ENCODE data around the gene PSRC1. TPM values are rescaled to one million over a fixed set of nuclear protein-coding genes. Genes with fewer than 3 reads are reported as not detected.

Gene PSRC1
- total and polyA plus RNA-seq, 2 donors (not counting 3 experiments of a cell fraction or from before 2014, with no cell fraction given): 25.0 to 29.3 TPM

DNA sequence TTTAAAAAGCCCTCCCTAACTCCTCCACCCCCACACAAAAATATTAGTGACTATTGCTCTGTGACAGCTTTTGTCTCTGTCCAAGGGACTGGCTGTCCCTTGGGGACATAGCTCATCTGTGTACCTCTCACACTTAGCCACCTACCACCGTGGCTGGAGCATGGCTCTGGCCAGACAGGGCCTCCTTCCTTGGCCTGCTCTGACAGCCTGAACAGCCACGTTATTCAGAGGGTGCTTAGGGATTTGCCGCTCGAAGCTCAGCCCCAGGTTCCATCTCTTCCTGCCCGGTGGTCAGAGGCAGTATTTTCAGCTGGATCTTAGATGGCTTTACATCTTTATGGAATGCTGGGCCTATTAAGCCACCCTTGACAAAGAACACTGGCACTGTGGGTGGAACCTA, 39.7 kb downstream of the PSRC1 start:
- CTCF ChIA-PET: interaction anchor here (1.4 kb wide), 3 partner anchors 11 to 36 kb away, joined by 3 to 4 read pairs (median 3); no protein-coding TSS in a partner anchor

More for the DNA sequence above, 39.7 kb downstream of the PSRC1 start:
- peaks cover 14 to 17% of the 10 kb centered on the region in 2 experiments for H3K27me3 ChIP-seq (ENCODE audit: control insufficient read depth in 2 of 2, insufficient read depth in 2 of 2, low read length in 2 of 2)
- H4K20me1 ChIP-seq (replicated peaks; ENCODE audit: control insufficient read depth, extremely low read depth, insufficient read depth, low read length): no peaks in the 10 kb centered on the region
- no peak overlapping the region for H3K4me2 ChIP-seq (ENCODE audit: insufficient read depth, low read length)
- peaks cover 0 to 6% of the 10 kb centered on the region in 2 experiments for H3K36me3 ChIP-seq (ENCODE audit: control insufficient read depth in 2 of 2, extremely low read depth in 1 of 2, insufficient read depth in 2 of 2, low read length in 2 of 2)
- no peaks in the 10 kb centered on the region for H3K9me1 ChIP-seq (replicated peaks; ENCODE audit: control insufficient read depth, extremely low read depth, insufficient read depth, low read length)
- FAIRE-seq (no peak), DNase-seq (ENCODE audit: low read depth, low spot score) (no peak)
- POLR2A ChIA-PET: no interaction called here
- H3K27ac ChIP-seq (ENCODE audit: insufficient read depth, low read depth, low read length): no peak overlapping the region
- H3K4me3 ChIP-seq (replicated peaks in 1 of 3; ENCODE audit: insufficient read depth in 1 of 3, low read depth in 1 of 3, low read length in 3 of 3): no peak overlapping the region
- BruUV-seq (replicated peaks): no TSS peak
- H3K4me1 ChIP-seq (ENCODE audit: control insufficient read depth, extremely low read depth, insufficient read depth, low read length): no peaks in the 10 kb centered on the region
- TF ChIP-seq EZH2 (IDR thresholded peaks at IDR 0.05; ENCODE audit: borderline replicate concordance, low read depth, low read length, severe bottlenecking): no peak
- TF ChIP-seq FOS (IDR thresholded peaks at IDR 0.05; ENCODE audit: borderline replicate concordance, insufficient read depth, low read length): no peak
- TF ChIP-seq, protein P1, sequence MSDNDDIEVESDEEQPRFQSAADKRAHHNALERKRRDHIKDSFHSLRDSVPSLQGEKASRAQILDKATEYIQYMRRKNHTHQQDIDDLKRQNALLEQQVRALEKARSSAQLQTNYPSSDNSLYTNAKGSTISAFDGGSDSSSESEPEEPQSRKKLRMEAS (IDR thresholded peaks at IDR 0.05; ENCODE audit: insufficient read depth, insufficient read length): no peak
- TF ChIP-seq POLR2A (IDR thresholded peaks at IDR 0.05; ENCODE audit: low read depth, low read length): no peak
- TF ChIP-seq JUN (IDR thresholded peaks at IDR 0.05; ENCODE audit: borderline replicate concordance, insufficient read depth, insufficient read length, low read depth): no peak
- TF ChIP-seq GATA2 (IDR thresholded peaks at IDR 0.05; ENCODE audit: insufficient read depth, insufficient read length, low read depth, low read length): no peak
- no peak for TF ChIP-seq POLR2AphosphoS5 (IDR thresholded peaks at IDR 0.05; ENCODE audit: insufficient read depth, low read depth, low read length)
- TF ChIP-seq, protein P2, sequence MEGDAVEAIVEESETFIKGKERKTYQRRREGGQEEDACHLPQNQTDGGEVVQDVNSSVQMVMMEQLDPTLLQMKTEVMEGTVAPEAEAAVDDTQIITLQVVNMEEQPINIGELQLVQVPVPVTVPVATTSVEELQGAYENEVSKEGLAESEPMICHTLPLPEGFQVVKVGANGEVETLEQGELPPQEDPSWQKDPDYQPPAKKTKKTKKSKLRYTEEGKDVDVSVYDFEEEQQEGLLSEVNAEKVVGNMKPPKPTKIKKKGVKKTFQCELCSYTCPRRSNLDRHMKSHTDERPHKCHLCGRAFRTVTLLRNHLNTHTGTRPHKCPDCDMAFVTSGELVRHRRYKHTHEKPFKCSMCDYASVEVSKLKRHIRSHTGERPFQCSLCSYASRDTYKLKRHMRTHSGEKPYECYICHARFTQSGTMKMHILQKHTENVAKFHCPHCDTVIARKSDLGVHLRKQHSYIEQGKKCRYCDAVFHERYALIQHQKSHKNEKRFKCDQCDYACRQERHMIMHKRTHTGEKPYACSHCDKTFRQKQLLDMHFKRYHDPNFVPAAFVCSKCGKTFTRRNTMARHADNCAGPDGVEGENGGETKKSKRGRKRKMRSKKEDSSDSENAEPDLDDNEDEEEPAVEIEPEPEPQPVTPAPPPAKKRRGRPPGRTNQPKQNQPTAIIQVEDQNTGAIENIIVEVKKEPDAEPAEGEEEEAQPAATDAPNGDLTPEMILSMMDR (IDR thresholded peaks at IDR 0.05; ENCODE audit: extremely low read depth in 1 of 2, insufficient read depth in 1 of 2, low read depth in 1 of 2, low read length in 2 of 2): no peak
- no peak for TF ChIP-seq MYC (IDR thresholded peaks at IDR 0.05; ENCODE audit: low read depth, low read length)
- H2AFZ ChIP-seq (ENCODE audit: low read depth, low read length): no peak overlapping the region
- dilution Hi-C loops (cut with MboI; ENCODE audit: extremely low pct_ligation_motif_present, low sequenced_read_pairs) (no loop called here), intact Hi-C loops (cut with micrococcal nuclease) (no loop called here)
- no peak overlapping the region for H3K9ac ChIP-seq (replicated peaks; ENCODE audit: extremely low read depth, insufficient read depth, low read length)
- H3K9me3 ChIP-seq (replicated peaks; ENCODE audit: control insufficient read depth, insufficient read depth, low read length): no peaks in the 10 kb centered on the region
- H3K79me2 ChIP-seq (ENCODE audit: control insufficient read depth, insufficient read depth, low read length): no peaks in the 10 kb centered on the region

Data from endothelial cell of umbilical vein (primary cell).